ENCODE results near the gene STXBP6.

The STXBP6 gene

DNA sequence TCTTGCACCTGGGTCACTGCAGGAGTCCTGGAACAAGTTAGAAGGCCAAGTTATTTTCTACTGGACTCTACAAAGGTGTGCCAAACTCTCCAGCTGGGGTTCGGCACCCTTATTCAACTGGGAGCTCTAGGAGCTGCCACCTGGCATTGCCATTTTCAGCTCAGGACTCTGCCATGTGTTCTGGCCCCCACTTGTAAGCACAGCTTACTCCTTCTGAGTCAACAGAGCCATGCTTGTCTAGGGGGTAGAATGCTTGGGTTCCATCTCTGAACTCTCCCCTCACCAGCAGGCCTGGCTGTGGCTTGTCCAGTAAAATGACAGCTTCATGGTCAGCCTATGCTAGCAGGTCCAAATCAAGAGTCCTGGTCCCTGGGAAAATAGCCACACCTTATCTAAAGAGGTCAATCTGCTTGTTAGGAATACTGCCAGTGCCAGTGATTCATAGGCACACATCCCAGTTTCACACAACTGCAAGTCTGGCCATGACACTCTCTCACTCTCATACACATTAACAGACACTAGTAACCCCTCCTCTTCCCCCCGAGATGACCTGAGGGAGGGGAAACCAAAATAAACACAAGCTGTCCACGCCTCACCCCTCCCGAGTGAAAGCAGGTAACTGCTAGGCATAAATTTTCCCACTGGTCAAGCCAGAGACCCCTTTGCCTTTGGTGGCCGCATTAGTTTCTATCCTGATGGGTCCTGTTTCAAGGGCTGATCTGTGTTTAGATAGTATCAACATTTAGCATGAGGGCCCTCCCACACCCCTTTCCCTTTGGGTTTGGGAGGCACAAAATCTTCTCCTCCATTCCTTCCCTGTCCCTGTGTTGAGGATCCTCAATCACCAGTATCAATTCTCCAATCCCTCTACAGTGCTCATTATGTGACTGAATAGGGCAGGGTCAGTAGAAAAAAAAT is 233.7 kb downstream of the STXBP6 start:
- Histone ChIP-seq H3K4me3 (no peak overlapping the region), H3K27ac (no peak overlapping the region), H3K4me1 (no peaks in the 10 kb centered on the region), H3K27me3 (no peaks in the 10 kb centered on the region), H4K20me1 (no peaks in the 10 kb centered on the region), H3K9me3 (replicated peaks in 1 of 11) (no peaks in the 10 kb centered on the region), H3K9ac (no peak overlapping the region), H3K4me2 (no peak overlapping the region), H3K36me3 (no peaks in the 10 kb centered on the region)
- TF ChIP-seq Cebpa-rat (IDR thresholded peaks at IDR 0.05): no peak

DNA sequence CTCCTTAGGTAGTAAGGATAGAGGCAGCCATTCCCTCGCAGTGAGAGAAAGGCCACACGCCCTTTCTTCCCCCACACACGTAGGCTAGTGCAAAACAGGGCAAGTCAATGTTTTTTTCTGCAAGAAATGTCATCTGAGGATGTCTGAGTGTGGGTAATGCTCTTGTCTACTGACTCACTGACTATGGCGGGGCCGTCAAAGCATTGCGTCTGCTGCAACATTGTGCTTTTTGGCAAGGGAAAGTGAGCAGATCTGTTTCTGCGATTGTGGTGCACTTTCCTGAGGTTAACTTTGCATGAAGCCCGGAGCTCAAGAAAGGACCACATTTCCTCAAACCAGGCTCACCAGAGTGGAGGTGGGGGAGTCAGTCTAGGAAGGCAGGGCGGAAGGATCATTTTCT is 234.4 kb downstream of the STXBP6 start:
- H3K9ac ChIP-seq: no peak overlapping the region
- H3K27me3 ChIP-seq: no peaks in the 10 kb centered on the region
- H3K4me2 ChIP-seq: no peak overlapping the region
- H3K9me3 ChIP-seq (replicated peaks in 1 of 11): no peaks in the 10 kb centered on the region
- H3K4me1 ChIP-seq: no peaks in the 10 kb centered on the region
- H3K27ac ChIP-seq: no peak overlapping the region
- H3K4me3 ChIP-seq: no peak overlapping the region
- no peaks in the 10 kb centered on the region for H3K36me3 ChIP-seq
- TF ChIP-seq Cebpa-rat (IDR thresholded peaks at IDR 0.05): no peak
- H4K20me1 ChIP-seq: no peaks in the 10 kb centered on the region

DNA sequence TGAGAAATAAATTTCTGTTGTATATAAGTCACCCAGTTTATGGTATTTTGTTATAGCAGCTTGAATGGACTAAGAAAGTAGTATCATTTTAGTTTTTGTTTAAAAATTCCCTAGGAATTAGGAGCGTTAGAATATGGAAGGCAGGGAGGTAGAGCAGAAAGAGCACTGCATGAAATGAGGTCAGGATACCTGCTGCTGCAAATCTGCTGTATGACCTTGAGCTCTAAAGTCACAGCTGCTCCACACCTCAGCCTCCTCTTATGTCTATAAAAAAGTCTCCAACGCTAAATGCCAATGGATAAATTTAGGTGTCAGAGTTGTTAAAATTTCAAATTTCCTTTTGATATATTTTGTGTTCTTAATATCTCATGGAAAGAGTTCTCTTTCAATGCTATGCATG is 235.0 kb downstream of the STXBP6 start:
- Histone ChIP-seq H3K4me3 (no peak overlapping the region), H3K4me2 (no peak overlapping the region), H3K36me3 (no peaks in the 10 kb centered on the region), H4K20me1 (no peaks in the 10 kb centered on the region), H3K27me3 (no peaks in the 10 kb centered on the region), H3K4me1 (no peaks in the 10 kb centered on the region), H3K9me3 (replicated peaks in 1 of 11) (no peaks in the 10 kb centered on the region), H3K9ac (no peak overlapping the region), H3K27ac (no peak overlapping the region)
- no peak for TF ChIP-seq Cebpa-rat (IDR thresholded peaks at IDR 0.05)

DNA sequence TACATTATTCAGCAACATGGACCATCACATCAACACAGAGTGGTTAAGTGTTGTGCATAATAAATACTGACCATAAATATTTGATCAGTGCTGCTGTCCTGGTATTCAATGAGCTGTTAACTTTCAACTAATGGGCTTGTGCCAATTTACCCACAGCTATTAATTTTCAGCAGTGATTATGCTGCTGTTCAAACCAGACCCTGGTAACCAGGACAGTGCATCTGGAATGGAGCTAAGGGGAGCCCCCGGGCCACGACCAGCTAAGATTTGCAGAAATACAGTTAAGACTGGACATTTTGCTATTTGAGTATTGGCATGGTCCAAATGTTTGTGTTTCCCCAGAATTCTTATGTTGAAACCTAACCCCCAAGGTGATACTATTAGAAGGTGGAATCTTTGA is 235.6 kb downstream of the STXBP6 start:
- Histone ChIP-seq H3K4me2 (no peak overlapping the region), H3K4me3 (no peak overlapping the region), H3K9ac (no peak overlapping the region), H3K27ac (no peak overlapping the region), H3K36me3 (no peaks in the 10 kb centered on the region), H3K4me1 (no peaks in the 10 kb centered on the region), H3K9me3 (replicated peaks in 1 of 11) (no peaks in the 10 kb centered on the region), H3K27me3 (no peaks in the 10 kb centered on the region), H4K20me1 (no peaks in the 10 kb centered on the region)
- no peak for TF ChIP-seq Cebpa-rat (IDR thresholded peaks at IDR 0.05)

DNA sequence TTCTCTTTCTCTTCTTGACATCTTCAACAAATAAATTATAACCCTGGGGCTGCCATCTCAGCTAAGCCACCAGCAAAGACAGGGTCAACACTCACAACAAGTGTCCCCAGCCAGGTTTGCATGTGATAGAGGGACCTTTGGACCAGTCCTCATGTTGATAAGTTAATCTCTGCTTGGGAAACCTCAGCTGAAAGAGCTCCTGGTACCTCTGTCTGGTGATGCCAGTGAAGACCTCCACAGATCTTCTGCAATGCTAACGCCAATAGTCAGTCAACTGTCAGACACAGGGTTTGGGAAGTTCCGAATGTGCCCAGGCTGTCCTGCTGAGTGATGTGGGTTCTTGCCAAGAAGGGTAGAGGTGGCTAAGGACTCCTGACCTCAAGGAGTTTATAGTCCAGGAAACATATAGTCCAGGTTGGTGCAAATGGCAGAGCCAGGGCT is 236.1 kb downstream of the STXBP6 start:
- no peak for TF ChIP-seq Cebpa-rat (IDR thresholded peaks at IDR 0.05)
- no peaks in the 10 kb centered on the region for H4K20me1 ChIP-seq
- H3K4me1 ChIP-seq: no peaks in the 10 kb centered on the region
- no peaks in the 10 kb centered on the region for H3K27me3 ChIP-seq
- H3K9ac ChIP-seq: no peak overlapping the region
- H3K4me3 ChIP-seq: no peak overlapping the region
- no peaks in the 10 kb centered on the region for H3K9me3 ChIP-seq (replicated peaks in 1 of 11)
- H3K4me2 ChIP-seq: no peak overlapping the region
- no peak overlapping the region for H3K27ac ChIP-seq
- no peaks in the 10 kb centered on the region for H3K36me3 ChIP-seq

DNA sequence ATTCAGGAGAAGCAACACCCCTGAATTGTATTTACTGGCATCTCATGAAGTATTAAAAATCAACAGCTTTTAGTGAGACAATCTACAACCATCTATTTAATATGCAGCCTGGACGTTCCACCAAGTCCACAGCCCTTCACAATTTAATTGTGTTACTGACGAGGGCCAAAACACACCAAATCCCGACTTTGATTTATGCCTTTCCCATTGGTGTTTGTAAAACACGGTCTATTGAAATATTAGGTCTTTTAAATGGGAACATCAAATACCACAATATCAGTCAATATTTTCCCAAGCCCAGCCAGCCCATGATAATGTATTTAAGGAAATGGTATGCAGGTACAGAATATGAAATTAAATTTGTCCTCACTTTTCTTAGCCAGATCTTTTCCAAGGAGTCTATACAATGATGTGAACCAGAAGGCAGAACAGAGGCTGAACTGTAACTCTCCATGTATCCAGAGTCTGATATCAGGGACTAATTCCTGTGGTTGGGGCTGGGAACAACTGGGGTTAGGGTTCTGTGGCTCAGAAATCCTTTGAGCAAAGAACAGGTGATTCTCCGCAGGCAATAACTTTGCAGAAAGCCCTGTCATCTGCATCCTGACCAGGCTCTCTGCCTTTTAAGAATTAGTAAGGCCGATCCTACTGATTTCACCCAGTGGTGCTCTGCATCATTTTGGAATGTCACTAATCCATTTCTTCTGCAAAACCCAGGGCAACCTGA is 236.7 kb downstream of the STXBP6 start:
- H3K4me1 ChIP-seq: no peaks in the 10 kb centered on the region
- no peak overlapping the region for H3K27ac ChIP-seq
- no peak overlapping the region for H3K4me2 ChIP-seq
- no peaks in the 10 kb centered on the region for H3K36me3 ChIP-seq
- no peaks in the 10 kb centered on the region for H3K9me3 ChIP-seq (replicated peaks in 1 of 11)
- H3K4me3 ChIP-seq: no peak overlapping the region
- H4K20me1 ChIP-seq: no peaks in the 10 kb centered on the region
- no peaks in the 10 kb centered on the region for H3K27me3 ChIP-seq
- no peak overlapping the region for H3K9ac ChIP-seq
- TF ChIP-seq Cebpa-rat (IDR thresholded peaks at IDR 0.05): no peak

DNA sequence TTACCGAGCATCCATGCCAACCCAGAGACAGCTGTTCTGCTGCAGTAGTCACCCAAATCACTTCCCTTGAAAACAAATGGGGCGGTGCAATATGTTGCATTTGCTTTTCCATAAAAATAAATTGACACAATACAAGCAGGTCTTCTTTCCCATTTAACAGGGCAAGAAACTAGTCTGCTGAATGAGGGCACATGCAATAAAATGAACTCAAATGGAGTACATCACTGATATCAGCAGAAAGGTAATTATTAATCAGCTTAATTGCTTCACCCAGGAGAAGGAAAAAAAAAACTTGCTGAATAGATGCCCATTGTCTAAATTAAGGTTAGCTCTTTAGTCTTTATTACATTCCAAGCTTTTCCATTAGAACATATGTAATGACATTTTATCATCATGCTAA is 240.8 kb downstream of the STXBP6 start:
- H3K27me3 ChIP-seq: no peaks in the 10 kb centered on the region
- no peaks in the 10 kb centered on the region for H3K9me3 ChIP-seq (replicated peaks in 1 of 11)
- no peak overlapping the region for H3K27ac ChIP-seq
- H3K36me3 ChIP-seq: no peaks in the 10 kb centered on the region
- no peaks in the 10 kb centered on the region for H3K4me1 ChIP-seq
- H4K20me1 ChIP-seq: no peaks in the 10 kb centered on the region
- H3K4me3 ChIP-seq: no peak overlapping the region
- no peak overlapping the region for H3K9ac ChIP-seq
- no peak for TF ChIP-seq Cebpa-rat (IDR thresholded peaks at IDR 0.05)
- no peak overlapping the region for H3K4me2 ChIP-seq

DNA sequence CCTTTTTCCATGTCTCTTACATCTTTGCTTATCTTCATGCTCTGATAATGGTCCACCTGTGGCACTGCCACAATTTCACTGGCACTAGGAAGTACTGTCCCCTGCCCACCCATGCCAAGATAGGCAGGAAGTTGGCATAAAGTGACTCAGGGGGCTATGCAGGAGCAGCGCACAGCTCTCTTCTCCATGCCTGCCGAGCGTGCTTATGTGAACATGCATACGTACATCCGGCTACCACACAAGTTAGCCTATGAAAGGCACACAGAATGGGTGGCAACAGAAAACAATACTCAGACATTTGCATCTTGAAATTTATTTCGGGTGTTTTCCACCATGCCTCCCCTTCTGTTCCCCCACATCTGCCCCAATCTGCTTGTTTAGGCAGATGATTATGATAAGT is 241.5 kb downstream of the STXBP6 start:
- Histone ChIP-seq H3K9me3 (replicated peaks in 1 of 11) (no peaks in the 10 kb centered on the region), H4K20me1 (no peaks in the 10 kb centered on the region), H3K36me3 (no peaks in the 10 kb centered on the region), H3K27ac (no peak overlapping the region), H3K4me3 (no peak overlapping the region), H3K4me2 (no peak overlapping the region), H3K27me3 (no peaks in the 10 kb centered on the region), H3K9ac (no peak overlapping the region), H3K4me1 (no peaks in the 10 kb centered on the region)
- no peak for TF ChIP-seq Cebpa-rat (IDR thresholded peaks at IDR 0.05)

DNA sequence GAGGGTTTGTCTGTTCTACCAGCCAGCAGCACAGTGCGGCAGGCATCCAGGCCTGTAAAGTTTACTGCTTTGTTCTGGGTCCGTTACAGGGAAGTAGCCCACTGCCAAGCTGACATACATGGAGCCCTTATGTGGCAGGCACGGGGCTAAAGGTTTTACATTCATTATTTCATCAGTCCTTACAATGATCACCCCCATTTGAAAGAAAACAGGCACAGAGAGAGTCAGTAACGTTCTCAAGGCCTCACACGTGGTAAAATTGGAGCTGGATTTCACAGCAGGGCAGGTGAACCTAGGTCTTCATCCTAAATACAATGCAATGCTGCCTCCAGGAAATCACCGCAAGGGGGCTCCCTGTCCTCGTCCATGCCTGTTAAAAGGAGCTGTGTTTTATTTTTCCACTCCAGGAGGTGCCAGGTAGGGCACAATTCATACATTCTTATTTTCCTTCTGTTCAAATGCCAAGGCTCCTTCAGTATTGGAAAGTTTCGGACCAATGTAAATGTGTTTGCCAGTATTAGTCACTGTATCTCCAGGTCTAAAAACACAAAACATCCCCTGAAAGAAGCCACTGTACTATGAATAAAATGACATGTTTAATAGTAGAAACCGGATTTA is 243.8 kb downstream of the STXBP6 start:
- Histone ChIP-seq H4K20me1 (no peaks in the 10 kb centered on the region), H3K9me3 (replicated peaks in 1 of 11) (no peaks in the 10 kb centered on the region), H3K4me2 (no peak overlapping the region), H3K36me3 (no peaks in the 10 kb centered on the region), H3K27ac (no peak overlapping the region), H3K4me3 (no peak overlapping the region), H3K4me1 (no peaks in the 10 kb centered on the region), H3K27me3 (no peaks in the 10 kb centered on the region), H3K9ac (no peak overlapping the region)
- no peak for TF ChIP-seq Cebpa-rat (IDR thresholded peaks at IDR 0.05)

All from BLaER1 treated with 17β-estradiol and CSF1 and Interleukin-3, amounts not matched to agents 10 nM and 100 nM (cell line).